ENCODE data around the gene DNASE1L2.

Gene DNASE1L2

GRCh38 chr16:2271848-2272461, 35.7 kb downstream of the DNASE1L2 start:
- DNase-seq, result no peak

GRCh38 chr16:2273484-2273883, 37.2 kb downstream of the DNASE1L2 start:
- DNase-seq, result no peak

GRCh38 chr16:2273931-2274330, 37.7 kb downstream of the DNASE1L2 start:
- DNase-seq, result no peak

- DNase-seq, result no peak
Observed at GRCh38 chr16:2275476-2276367, 39.5 kb downstream of the DNASE1L2 start.

GRCh38 chr16:2276368-2277195, 40.3 kb downstream of the DNASE1L2 start:
- DNase-seq, result no peak

GRCh38 chr16:2277466-2278271, 41.4 kb downstream of the DNASE1L2 start:
- no peak for DNase-seq

GRCh38 chr16:2278272-2278608, 42.0 kb downstream of the DNASE1L2 start:
- DNase-seq, result no peak

- DNase-seq, result no peak
Observed at GRCh38 chr16:2278956-2279800, 42.9 kb downstream of the DNASE1L2 start.

- DNase-seq, result no peak
Observed at GRCh38 chr16:2280461-2280860, 44.2 kb downstream of the DNASE1L2 start.

GRCh38 chr16:2280981-2281542, 44.8 kb downstream of the DNASE1L2 start:
- no peak for DNase-seq

- no peak for DNase-seq
Observed at GRCh38 chr16:2282262-2282661, 46.0 kb downstream of the DNASE1L2 start.

GRCh38 chr16:2282866-2283555, 46.8 kb downstream of the DNASE1L2 start:
- no peak for DNase-seq

- DNase-seq, result no peak
Observed at GRCh38 chr16:2284001-2284770, 47.9 kb downstream of the DNASE1L2 start.

- no peak for DNase-seq
Observed at GRCh38 chr16:2284797-2285576, 48.7 kb downstream of the DNASE1L2 start.

- DNase-seq, result no peak
Observed at GRCh38 chr16:2285731-2286191, 49.5 kb downstream of the DNASE1L2 start.

GRCh38 chr16:2286550-2286949, 50.3 kb downstream of the DNASE1L2 start:
- no peak for DNase-seq

GRCh38 chr16:2287916-2288547, 51.8 kb downstream of the DNASE1L2 start:
- no peak for DNase-seq
